Activated naive CD4-positive, alpha-beta T cell treated with anti-CD3 and anti-CD28 coated beads, Interleukin-2, amount 50 U/mL, for 16 hours (primary cell): ENCODE measurements around the gene CRELD2.

ENCODE experiments used
- DNase-seq: peaks from one replicate; pipeline ENCODE4 v3.0.0-alpha.2; 2020

CRELD2 gene, protein sequence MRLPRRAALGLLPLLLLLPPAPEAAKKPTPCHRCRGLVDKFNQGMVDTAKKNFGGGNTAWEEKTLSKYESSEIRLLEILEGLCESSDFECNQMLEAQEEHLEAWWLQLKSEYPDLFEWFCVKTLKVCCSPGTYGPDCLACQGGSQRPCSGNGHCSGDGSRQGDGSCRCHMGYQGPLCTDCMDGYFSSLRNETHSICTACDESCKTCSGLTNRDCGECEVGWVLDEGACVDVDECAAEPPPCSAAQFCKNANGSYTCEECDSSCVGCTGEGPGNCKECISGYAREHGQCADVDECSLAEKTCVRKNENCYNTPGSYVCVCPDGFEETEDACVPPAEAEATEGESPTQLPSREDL

GRCh38 chr22:49917974-49918910 lies at the start of gene CRELD2, which contains the start of gene ALG12:
CRELD2 (plus strand) TSS chr22:49918634; CDS start chr22:49918770, 136 bp downstream.
ALG12 (minus strand) TSS chr22:49918438; CDS start chr22:49913765, 4,673 bp downstream.
- DNase-seq, result peak; percentile 96

- no peak for DNase-seq
These were observed 49.2 kb upstream of the CRELD2 start for GRCh38 chr22:49869086-49869830.

DNA sequence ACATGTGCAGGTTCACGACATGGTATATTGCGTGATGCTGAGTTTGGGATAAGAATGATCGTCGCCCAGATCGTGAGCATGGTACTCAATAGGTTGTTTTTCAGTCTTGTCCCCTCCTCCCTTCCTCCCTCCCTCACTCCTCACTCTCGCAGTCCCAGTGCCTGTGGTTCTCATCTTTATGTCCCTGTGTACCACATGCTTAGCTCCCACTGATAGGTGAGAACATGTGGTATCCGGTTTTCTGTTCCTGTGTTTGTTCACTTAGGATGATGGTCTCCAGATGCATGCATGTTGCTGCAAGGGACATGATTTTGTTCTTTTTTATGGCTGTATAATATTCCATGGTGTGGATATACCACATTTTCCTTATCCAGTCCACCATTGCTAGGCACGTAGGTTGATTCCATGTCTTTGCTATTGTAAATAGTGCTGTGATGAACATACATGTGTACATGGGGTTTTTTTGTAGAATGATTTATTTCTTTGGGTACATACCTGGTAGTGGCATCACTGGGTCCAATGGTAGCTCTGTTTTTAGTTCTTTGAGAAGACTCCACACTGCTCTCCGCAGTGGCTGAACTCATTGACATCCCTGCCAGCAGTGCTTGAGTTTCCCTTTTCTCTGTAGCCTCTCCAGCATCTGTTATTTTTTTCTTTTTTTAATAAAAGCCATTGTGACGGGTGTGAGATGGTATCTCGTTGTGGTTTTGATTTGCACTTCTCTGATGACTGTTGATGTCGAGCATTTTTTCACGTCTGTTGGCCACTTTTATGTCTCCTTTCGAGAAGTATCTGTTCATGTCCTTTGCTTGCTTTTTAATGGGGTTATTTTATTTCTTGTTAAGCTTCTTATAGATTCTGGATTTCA lies 48.4 kb upstream of the CRELD2 start:
- no peak for DNase-seq

GRCh38 chr22:49871482-49871881 lies 47.0 kb upstream of the CRELD2 start:
- no peak for DNase-seq

DNA sequence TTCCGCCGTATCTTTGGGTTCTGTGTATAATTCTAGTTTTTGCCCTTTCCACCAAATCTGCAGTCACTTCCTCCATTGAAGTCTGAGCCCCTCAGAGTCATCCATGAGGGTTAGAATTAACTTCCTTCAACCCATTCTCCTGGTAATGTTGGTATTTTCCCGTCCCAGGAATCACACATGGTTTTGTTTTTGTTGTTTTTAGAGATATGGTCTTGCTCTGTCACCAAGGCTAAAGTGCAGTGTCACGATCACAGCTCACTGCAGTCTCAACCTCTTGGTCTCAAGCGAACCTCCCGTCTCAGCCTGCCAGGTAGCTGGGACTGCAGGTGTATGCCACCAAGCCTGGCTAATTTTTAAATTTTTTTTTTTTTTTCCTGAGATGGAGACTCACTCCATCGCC lies 46.1 kb upstream of the CRELD2 start:
- no peak for DNase-seq

DNA sequence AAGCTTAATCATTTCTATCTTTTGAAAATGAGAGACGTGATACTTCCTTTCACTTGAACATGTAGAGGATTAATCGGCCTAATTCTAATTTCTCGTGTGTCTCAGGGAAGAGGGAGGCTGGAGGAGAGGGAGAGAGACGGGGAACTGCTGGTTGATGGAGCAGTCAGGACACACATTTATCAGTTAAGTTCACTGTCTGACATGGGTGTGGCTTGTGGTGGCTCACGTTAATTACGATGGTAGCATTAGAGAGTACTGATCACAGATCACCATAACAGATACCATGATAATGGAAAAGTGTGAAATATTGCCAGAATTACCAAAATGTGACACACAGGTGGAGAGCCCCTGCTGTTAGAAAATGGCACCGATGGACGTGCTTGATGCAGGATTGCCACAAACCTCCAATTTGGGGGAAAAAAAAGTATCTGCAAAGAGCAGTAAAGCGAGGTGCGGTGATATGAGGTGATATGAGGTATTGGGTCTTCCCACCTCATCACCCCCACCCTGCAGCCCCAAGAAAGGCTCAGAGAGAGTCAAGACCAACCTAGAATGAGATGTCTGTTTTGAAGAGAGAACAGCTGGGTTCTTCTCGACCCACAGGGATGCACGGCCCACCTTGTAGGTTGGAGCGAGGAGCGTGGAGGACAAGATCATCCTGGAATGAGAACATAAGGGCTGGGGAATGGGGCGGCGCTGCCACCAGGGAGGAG lies 45.0 kb upstream of the CRELD2 start:
- no peak for DNase-seq

- no peak for DNase-seq
These were observed 40.8 kb upstream of the CRELD2 start for GRCh38 chr22:49877642-49878041.

DNA sequence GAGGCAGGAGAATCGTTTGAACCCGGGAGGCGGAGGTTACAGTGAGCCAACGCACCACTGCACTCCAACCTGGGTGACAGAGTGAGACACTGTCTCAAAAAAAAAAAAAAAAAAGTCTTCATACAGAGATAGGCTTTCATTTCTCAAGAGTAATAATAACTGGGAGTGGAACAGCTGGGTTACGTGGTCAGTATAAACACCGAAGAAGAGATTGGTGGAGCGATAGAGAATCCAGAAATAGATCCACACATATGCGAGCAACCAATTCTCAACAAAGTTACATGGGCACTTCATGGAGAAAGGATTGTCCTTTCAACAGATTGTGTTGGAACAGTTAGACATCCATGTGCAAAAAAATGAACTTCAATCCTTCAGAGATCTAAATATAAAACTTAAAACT lies 40.2 kb upstream of the CRELD2 start:
- no peak for DNase-seq

DNA sequence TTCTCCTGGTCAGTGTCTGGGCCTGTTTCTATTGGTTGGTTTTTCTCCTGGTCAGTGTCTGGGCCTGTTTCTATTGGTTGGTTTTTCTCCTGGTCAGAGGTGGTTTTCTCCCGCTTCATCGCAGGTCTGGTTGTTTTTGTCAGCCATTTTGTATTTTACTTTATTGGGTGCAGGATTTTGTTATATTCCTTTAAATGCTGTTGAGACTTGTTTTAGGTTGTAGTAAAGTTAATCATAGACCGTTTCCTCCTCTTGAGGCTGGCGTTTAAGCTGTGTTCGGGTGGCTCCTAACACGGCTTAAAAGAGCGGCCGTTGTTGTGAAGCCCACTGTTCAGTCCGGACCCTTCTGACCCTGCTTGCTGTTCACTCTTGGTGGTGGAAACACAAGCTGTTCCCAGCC lies 38.6 kb upstream of the CRELD2 start:
- DNase-seq, result no peak

DNA sequence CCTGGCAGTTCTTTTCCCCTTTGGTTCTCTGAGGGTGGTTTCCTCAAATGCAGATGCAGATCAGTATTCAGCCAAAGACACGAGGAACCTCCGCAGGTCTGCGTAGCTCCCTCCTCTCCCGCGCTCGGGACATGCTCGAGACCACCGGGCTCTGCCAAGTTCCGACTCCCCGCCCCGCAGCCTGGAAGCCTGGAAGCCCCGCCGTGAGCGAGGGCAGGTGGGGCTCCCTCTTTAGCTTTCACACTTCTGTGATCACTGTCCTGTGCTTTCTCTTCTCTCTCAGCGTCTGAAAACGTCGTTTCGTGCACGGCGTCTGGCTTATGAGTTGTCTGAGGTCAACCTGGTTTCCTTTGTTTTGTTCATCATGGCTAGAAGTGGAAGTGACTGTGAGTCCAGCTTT lies 38.2 kb upstream of the CRELD2 start:
- DNase-seq, result no peak

- no peak for DNase-seq
These were observed 36.6 kb upstream of the CRELD2 start for GRCh38 chr22:49881856-49882255.

DNA sequence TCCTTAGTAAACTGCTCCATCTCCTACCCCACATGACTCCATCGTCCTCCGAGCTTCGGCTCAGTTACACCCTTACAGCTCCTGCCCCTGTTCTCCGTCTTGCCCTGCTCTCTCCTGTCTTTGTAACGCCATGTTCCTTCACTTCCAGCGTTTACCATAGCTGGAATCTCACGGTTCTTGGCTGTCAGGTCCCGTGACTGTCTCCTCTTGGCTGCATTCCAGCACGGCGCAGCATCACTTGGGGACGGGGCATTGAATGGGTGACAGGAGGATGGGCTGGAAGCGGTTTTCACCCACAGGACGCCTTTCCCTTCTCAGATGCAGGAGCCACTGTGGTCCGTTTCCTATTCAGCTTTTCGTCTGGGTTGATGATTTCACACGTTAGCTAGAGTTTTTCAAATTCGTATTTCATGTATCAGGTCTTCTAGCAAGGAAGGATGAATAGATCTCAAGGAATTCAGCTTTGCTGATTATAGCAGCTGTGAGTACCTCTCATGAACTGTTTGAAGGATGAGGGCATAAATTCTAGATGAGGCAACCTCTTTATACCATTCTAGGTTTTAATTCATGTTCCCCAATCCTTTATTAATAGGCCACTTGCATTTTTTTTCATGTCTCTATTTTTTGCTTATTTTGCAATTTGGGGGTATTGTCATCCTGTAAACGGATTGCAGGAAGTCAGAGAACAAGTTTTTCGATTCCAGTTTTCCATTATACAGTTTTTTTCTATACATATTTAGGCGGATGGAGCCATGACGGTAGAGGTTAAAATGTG lies 35.7 kb upstream of the CRELD2 start:
- DNase-seq, result no peak

DNA sequence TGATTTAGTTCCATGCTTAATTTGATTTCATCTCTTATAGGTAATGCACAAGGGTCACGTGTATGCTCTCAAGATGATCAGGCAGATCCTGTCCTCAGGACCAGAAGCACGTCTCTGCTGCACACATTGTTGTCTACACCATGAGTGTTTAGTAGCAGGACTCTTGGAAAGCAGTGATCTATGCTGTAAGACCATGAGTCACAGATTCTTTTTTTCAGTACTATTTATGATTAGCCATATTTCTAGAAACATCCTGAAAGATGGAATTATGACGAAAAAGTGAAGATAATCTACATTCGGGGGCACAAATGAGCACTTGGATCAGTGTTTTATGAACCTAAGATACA lies 35.2 kb upstream of the CRELD2 start:
- DNase-seq, result no peak

GRCh38 chr22:49884075-49884474 lies 34.4 kb upstream of the CRELD2 start:
- no peak for DNase-seq

DNA sequence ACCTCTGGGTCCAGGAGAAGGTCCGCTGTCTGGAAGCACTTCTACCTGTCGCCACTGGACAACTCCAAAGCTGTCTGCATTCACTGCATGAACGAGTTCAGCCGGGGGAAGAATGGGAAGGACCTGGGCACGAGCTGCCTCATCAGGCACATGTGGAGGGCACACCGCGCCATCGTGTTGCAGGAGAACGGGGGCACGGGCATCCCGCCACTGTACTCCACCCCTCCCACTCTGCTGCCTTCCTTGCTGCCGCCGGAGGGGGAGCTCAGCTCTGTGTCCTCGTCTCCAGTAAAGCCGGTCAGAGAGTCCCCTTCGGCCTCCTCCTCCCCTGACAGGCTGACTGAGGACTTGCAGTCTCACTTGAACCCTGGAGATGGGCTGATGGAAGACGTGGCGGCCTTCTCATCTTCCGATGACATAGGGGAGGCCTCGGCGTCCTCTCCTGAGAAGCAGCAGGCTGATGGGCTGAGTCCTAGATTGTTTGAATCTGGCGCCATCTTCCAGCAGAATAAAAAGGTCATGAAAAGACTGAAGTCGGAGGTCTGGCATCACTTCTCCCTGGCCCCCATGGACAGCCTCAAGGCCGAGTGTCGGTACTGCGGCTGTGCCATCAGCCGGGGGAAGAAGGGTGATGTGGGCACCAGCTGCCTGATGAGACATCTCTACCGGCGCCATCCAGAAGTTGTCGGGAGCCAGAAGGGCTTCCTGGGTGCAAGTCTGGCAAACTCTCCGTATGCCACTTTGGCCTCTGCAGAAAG lies 33.8 kb upstream of the CRELD2 start:
- DNase-seq, result no peak

DNA sequence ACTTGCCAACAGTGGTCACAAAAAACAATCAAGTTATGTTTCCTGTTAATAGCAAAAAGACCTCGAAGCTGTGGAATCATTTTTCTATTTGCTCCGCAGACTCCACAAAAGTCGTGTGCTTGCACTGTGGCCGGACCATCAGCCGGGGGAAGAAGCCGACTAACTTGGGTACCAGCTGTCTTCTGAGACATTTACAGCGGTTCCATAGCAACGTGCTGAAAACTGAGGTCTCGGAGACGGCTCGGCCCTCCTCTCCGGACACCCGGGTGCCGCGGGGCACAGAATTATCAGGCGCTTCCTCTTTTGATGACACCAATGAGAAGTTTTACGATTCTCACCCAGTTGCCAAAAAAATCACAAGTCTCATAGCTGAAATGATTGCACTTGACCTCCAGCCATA lies 33.2 kb upstream of the CRELD2 start:
- no peak for DNase-seq

- DNase-seq, result no peak
These were observed 32.6 kb upstream of the CRELD2 start for GRCh38 chr22:49885881-49886280.

- DNase-seq, result no peak
These were observed 31.9 kb upstream of the CRELD2 start for GRCh38 chr22:49886346-49887063.

DNA sequence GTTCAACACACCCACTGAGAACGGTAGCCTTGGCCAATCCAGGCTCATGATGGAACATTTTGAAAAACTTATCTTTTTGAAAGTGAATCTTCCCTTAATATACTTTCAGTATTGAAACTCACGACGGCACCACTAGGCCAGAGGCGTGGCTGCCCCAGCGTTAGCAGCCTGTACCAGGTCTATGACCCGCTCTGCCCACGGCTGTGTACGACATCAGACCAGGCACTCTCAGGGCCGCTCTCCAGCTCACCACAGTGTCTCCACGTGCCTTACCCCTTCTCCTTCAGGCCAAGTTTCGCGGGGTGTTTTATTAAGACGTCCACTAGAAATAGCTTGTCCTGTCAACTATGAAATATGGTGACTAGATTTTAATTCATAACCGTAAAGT lies 31.4 kb upstream of the CRELD2 start:
- no peak for DNase-seq
